Spleen (tissue), 7 donors: ENCODE data around the gene RYR2.

Source experiments
- CTCF ChIP-seq, 11 experiments: fragments of 200-600 bp in 7 of 11; fragments of 450-650 bp in 4 of 11; sonication (generic) in 4 of 11; IDR thresholded peaks in 8 of 11; conservative IDR thresholded peaks in 3 of 11; 1 replicate in 7 of 11; 2 replicates in 4 of 11; pipeline versions ENCODE4 v1.4.0 to v1.8.0; 2016 to 2021; ENCODE audit warnings: antibody characterized with exemption in 11 of 11, inconsistent platforms in 4 of 11, mild to moderate bottlenecking in 1 of 11
- POLR2A ChIP-seq, 3 donors: fragments of 450-650 bp; IDR thresholded peaks; one replicate each; pipeline ENCODE4 v1.5.1; 2017; ENCODE audit warnings: antibody characterized with exemption in 3 of 3, mild to moderate bottlenecking in 1 of 3
- donor health status: DM: no; HTN: no; CAD: no; lungs with moderate emphysema.
- donor health status: DM: no; HTN: no; CAD: no.
- donor health status: DM: no; HTN: no; CAD: no.

DNA sequence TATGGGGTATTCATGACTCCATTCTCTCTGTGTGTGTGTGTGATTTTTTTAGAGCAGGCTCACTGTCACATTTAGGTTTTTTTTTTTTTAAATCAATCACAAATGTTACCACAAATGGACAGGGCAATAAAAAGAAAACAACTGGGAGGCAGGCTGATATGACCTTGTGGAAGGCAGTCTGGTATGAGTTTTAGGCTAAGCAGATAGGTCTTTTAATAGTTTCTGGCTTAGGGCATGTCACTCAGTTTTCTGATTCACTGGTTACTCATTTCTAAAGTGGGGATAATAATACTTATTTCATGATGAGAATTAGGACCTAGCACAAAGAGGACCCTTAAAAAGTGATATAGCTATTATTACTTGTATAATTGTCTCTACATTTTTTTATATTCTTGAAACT is 278.9 kb downstream of the RYR2 start:
- TF ChIP-seq CTCF (IDR thresholded peaks at IDR 0.05 in 8 of 11, conservative IDR thresholded peaks at IDR 0.05 in 3 of 11) = no peak
- TF ChIP-seq POLR2A (IDR thresholded peaks at IDR 0.05) = no peak
